ENCODE measurements around the gene SCG5.

The SCG5 gene

GRCh38 chr15:32688151-32688639, 46.7 kb downstream of the SCG5 start:
- in situ Hi-C loops (cut with MboI; ENCODE audit: low sequenced_read_pairs) = no loop called here

GRCh38 chr15:32690941-32691688, 49.6 kb downstream of the SCG5 start:
- in situ Hi-C loops (cut with MboI; ENCODE audit: low sequenced_read_pairs) = no loop called here

GRCh38 chr15:32691689-32692038, 50.2 kb downstream of the SCG5 start:
- in situ Hi-C loops (cut with MboI; ENCODE audit: low sequenced_read_pairs) = no loop called here

- in situ Hi-C loops (cut with MboI; ENCODE audit: low sequenced_read_pairs) = no loop called here
These were observed 50.8 kb downstream of the SCG5 start for GRCh38 chr15:32692286-32692685.

- in situ Hi-C loops (cut with MboI; ENCODE audit: low sequenced_read_pairs) = no loop called here
These were observed 52.9 kb downstream of the SCG5 start for GRCh38 chr15:32694222-32694983.

- in situ Hi-C loops (cut with MboI; ENCODE audit: low sequenced_read_pairs) = no loop called here
These were observed 57.4 kb downstream of the SCG5 start for GRCh38 chr15:32698773-32699390.

- in situ Hi-C loops (cut with MboI; ENCODE audit: low sequenced_read_pairs) = no loop called here
These were observed 59.1 kb downstream of the SCG5 start for GRCh38 chr15:32700501-32701150.

- in situ Hi-C loops (cut with MboI; ENCODE audit: low sequenced_read_pairs) = no loop called here
These were observed 60.4 kb downstream of the SCG5 start for GRCh38 chr15:32701863-32702262.

GRCh38 chr15:32704395-32704981, 63.0 kb downstream of the SCG5 start:
- in situ Hi-C loops (cut with MboI; ENCODE audit: low sequenced_read_pairs) = no loop called here

GRCh38 chr15:32705446-32705845, 63.9 kb downstream of the SCG5 start:
- in situ Hi-C loops (cut with MboI; ENCODE audit: low sequenced_read_pairs) = no loop called here

GRCh38 chr15:32706704-32707103, 65.2 kb downstream of the SCG5 start:
- in situ Hi-C loops (cut with MboI; ENCODE audit: low sequenced_read_pairs) = no loop called here

- in situ Hi-C loops (cut with MboI; ENCODE audit: low sequenced_read_pairs) = no loop called here
These were observed 65.9 kb downstream of the SCG5 start for GRCh38 chr15:32707436-32707835.

GRCh38 chr15:32709295-32710033, 68.0 kb downstream of the SCG5 start:
- in situ Hi-C loops (cut with MboI; ENCODE audit: low sequenced_read_pairs) = no loop called here

- in situ Hi-C loops (cut with MboI; ENCODE audit: low sequenced_read_pairs) = no loop called here
These were observed 73.8 kb downstream of the SCG5 start for GRCh38 chr15:32715276-32715675.

GRCh38 chr15:32716216-32716914, 74.9 kb downstream of the SCG5 start:
- in situ Hi-C loops (cut with MboI; ENCODE audit: low sequenced_read_pairs) = no loop called here

- in situ Hi-C loops (cut with MboI; ENCODE audit: low sequenced_read_pairs) = no loop called here
These were observed 75.5 kb downstream of the SCG5 start for GRCh38 chr15:32716915-32717425.

- in situ Hi-C loops (cut with MboI; ENCODE audit: low sequenced_read_pairs) = no loop called here
These were observed 76.1 kb downstream of the SCG5 start, which contains the start of gene GREM1 for GRCh38 chr15:32717426-32718226. Gene GREM1 (plus strand): TSS chr15:32718004. CDS start chr15:32730691, 12,687 bp downstream.

GRCh38 chr15:32718227-32718820, 76.8 kb downstream of the SCG5 start:
- in situ Hi-C loops (cut with MboI; ENCODE audit: low sequenced_read_pairs) = no loop called here

Measured in HL-60/S4 treated with phorbol 12-myristate 13-acetate at 8.2 ng/mL for 4 days and 3 days (cell line).